Suprapubic skin (tissue), 4 donors: Measurements from ENCODE around the gene GAL3ST2.

ENCODE experiments used
- POLR2A ChIP-seq, 2 donors: fragments of 450-650 bp; IDR thresholded peaks; one replicate each; pipeline ENCODE4 v1.6.1; 2017; ENCODE audit warnings: antibody characterized with exemption in 2 of 2, mild to moderate bottlenecking in 2 of 2, moderate library complexity in 2 of 2
- POLR2AphosphoS5 ChIP-seq, 3 donors: sonication (generic); formaldehyde crosslinking; IDR thresholded peaks; one replicate each; pipeline ENCODE4 v1.6.1; 2017; ENCODE audit warnings: antibody characterized with exemption in 3 of 3
- TF ChIP-seq, protein P1 (sequence below), 2 donors: fragments of 200-600 bp in 1 of 2; fragments of 450-650 bp in 1 of 2; sonication (generic) in 1 of 2; IDR thresholded peaks; one replicate each; pipeline ENCODE4 v1.5.1; 2016 to 2019; ENCODE audit warnings: antibody characterized with exemption in 2 of 2, mild to moderate bottlenecking in 1 of 2, moderate library complexity in 1 of 2

GRCh38 chr2:241772063-241772499 lies 4.5 kb upstream of the GAL3ST2 start:
- TF ChIP-seq POLR2A (IDR thresholded peaks at IDR 0.05): no peak
- TF ChIP-seq, protein P1, sequence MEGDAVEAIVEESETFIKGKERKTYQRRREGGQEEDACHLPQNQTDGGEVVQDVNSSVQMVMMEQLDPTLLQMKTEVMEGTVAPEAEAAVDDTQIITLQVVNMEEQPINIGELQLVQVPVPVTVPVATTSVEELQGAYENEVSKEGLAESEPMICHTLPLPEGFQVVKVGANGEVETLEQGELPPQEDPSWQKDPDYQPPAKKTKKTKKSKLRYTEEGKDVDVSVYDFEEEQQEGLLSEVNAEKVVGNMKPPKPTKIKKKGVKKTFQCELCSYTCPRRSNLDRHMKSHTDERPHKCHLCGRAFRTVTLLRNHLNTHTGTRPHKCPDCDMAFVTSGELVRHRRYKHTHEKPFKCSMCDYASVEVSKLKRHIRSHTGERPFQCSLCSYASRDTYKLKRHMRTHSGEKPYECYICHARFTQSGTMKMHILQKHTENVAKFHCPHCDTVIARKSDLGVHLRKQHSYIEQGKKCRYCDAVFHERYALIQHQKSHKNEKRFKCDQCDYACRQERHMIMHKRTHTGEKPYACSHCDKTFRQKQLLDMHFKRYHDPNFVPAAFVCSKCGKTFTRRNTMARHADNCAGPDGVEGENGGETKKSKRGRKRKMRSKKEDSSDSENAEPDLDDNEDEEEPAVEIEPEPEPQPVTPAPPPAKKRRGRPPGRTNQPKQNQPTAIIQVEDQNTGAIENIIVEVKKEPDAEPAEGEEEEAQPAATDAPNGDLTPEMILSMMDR (IDR thresholded peaks at IDR 0.05): no peak
- no peak for TF ChIP-seq POLR2AphosphoS5 (IDR thresholded peaks at IDR 0.05)
